H1 (cell line): Measurements from ENCODE around the gene ATP6V0A1. TPM values are rescaled to one million over a fixed set of nuclear protein-coding genes. Genes with fewer than 3 reads are reported as not detected.

ENCODE experiments used
- TAF1 ChIP-seq: IDR thresholded peaks from 2 replicates; pipeline ENCODE4 v1.6.1; 2011; ENCODE audit warnings: mild to moderate bottlenecking, low read depth, low read length
- polyA plus RNA-seq, 7 experiments: library from polyadenylated mRNA; depleted of rRNA in 3 of 7; stranded (reverse) in 5 of 7; unstranded in 2 of 7; fragments of >200 nt in 5 of 7; fragments of 200-250 nt in 2 of 7; gene quantifications; 1 replicate in 5 of 7; 2 replicates in 1 of 7; 4 replicates in 1 of 7; pipeline versions ENCODE4 v1.2.1 to v1.2.3, GENCODE V29; 2011 to 2013; ENCODE audit warnings: missing spikeins in 2 of 7, mixed read lengths in 2 of 7
- total RNA-seq: library from RNA; stranded (reverse); fragmentation: NEBNext Ultra II Directional; extraction: Animal tissue kit (Norgen Biotek cat#: 25700); gene quantifications from 2 replicates; pipeline ENCODE4 v1.2.1, GENCODE V29; 2021

Gene ATP6V0A1
- total and polyA plus RNA-seq, 2 of the 8 experiments (the other 6 are each of a cell fraction or from before 2014, with no cell fraction given), result 55.3 to 63.4 TPM

DNA sequence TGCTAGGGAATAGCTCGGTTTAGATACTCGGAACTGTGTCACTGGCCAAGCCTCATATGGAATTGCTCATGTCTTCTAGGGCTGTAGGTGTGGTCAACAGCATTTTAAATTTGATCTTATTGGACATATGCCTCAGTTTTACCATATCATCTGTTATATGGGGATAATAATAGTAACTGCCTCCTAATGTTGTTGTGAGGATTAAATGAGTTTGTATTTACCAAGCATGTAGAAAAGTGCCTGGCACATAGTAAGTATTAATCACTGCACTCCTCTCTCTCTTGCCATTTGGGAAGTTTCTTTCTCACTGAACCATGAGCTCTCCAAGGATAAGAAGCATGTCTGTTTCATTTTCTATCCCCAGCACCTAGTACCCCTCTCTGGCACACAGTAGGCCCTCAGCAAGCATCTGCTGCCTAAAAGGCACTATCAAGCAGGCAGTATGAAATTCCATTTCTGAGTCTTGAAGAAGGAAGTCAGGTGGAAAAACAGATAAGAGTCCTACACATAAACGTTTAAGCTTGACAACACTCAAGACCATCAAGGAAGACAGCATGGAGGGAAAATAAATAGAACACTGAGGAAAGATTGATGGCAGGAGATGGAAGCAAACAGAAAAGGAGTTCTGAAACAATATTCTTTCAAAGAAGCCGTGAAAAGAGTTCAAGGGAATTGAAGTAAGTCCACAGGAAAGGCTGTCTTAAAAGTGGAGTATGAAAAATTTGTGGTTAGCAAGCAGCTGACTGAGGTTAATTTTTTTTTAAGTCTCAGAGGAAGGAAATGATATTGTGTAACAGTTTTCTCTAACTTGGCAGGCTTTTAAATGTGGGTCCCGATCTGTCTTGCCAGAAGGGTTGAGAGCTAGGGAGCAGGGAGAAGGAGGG, 2.2 kb upstream of the ATP6V0A1 start (continued):
- TF ChIP-seq TAF1, result no peak
